NCI-H2029 treated with DMSO at 0.1 percent for 48 hours (cell line): ENCODE measurements around the gene ANKRD13C.
A peak's percentile ranks its signal among the peaks of the same experiment; 100 is the strongest.
"Not testable (repeated sequence)": the region's sequence is repeated elsewhere in the genome, so short reads cannot be mapped to it uniquely, and the experiment has no call there.

Experiments
- DNase-seq: peaks from one replicate; lab custom pipeline; 2025; lab: John Stamatoyannopoulos, UW

Gene ANKRD13C

GRCh38 chr1:70354332-70355110 lies at the start of gene ANKRD13C:
ANKRD13C (minus strand) TSS chr1:70354722; CDS start chr1:70354408, 314 bp downstream.
- DNase-seq: peak; percentile 92

GRCh38 chr1:70403759-70404158 lies 49.2 kb upstream of the ANKRD13C start:
- no peak for DNase-seq

GRCh38 chr1:70401974-70402373 lies 47.5 kb upstream of the ANKRD13C start:
- no peak for DNase-seq

- DNase-seq: no peak
Measured at GRCh38 chr1:70400335-70400734, 45.8 kb upstream of the ANKRD13C start.

GRCh38 chr1:70397013-70397412 lies 42.5 kb upstream of the ANKRD13C start:
- no peak for DNase-seq

GRCh38 chr1:70396607-70397006 lies 42.1 kb upstream of the ANKRD13C start:
- no peak for DNase-seq

GRCh38 chr1:70392626-70393025 lies 38.1 kb upstream of the ANKRD13C start:
- DNase-seq: no peak

GRCh38 chr1:70387507-70387906 lies 33.0 kb upstream of the ANKRD13C start:
- no peak for DNase-seq

GRCh38 chr1:70386121-70386520 lies 31.6 kb upstream of the ANKRD13C start:
- no peak for DNase-seq

GRCh38 chr1:70385477-70385876 lies 31.0 kb upstream of the ANKRD13C start:
- no peak for DNase-seq

- DNase-seq: no peak
Measured at GRCh38 chr1:70384542-70384941, 30.0 kb upstream of the ANKRD13C start.

- no peak for DNase-seq
Measured at GRCh38 chr1:70383483-70383882, 29.0 kb upstream of the ANKRD13C start.

GRCh38 chr1:70382682-70383081 lies 28.2 kb upstream of the ANKRD13C start:
- DNase-seq: no peak

GRCh38 chr1:70376196-70376595 lies 21.7 kb upstream of the ANKRD13C start:
- no peak for DNase-seq

- DNase-seq: not testable (repeated sequence)
Measured at GRCh38 chr1:70373580-70373979, 19.1 kb upstream of the ANKRD13C start.

- DNase-seq: no peak
Measured at GRCh38 chr1:70372426-70372825, 17.9 kb upstream of the ANKRD13C start.

- not testable (repeated sequence) for DNase-seq
Measured at GRCh38 chr1:70371586-70371985, 17.1 kb upstream of the ANKRD13C start.

GRCh38 chr1:70367397-70367796 lies 12.9 kb upstream of the ANKRD13C start:
- DNase-seq: not testable (repeated sequence)

GRCh38 chr1:70366997-70367396 lies 12.5 kb upstream of the ANKRD13C start:
- not testable (repeated sequence) for DNase-seq

GRCh38 chr1:70366425-70366952 lies 12.0 kb upstream of the ANKRD13C start:
- not testable (repeated sequence) for DNase-seq

- DNase-seq: no peak
Measured at GRCh38 chr1:70364439-70364838, 9.9 kb upstream of the ANKRD13C start.

GRCh38 chr1:70361727-70362398 lies 7.3 kb upstream of the ANKRD13C start:
- DNase-seq: no peak

GRCh38 chr1:70360321-70360720 lies 5.8 kb upstream of the ANKRD13C start:
- no peak for DNase-seq
